Measurements from ENCODE around the gene ZNF639.

The ZNF639 gene

GRCh38 chr3:179309225-179310078 is 13.4 kb upstream of the ZNF639 start:
- no peak for DNase-seq (ENCODE audit: low read depth)

GRCh38 chr3:179318876-179319275 is 4.0 kb upstream of the ZNF639 start:
- no peak for DNase-seq (ENCODE audit: low read depth)

- peak; percentile 45 for DNase-seq (ENCODE audit: low read depth)
Observed at GRCh38 chr3:179321668-179322285, 1.1 kb upstream of the ZNF639 start.

DNA sequence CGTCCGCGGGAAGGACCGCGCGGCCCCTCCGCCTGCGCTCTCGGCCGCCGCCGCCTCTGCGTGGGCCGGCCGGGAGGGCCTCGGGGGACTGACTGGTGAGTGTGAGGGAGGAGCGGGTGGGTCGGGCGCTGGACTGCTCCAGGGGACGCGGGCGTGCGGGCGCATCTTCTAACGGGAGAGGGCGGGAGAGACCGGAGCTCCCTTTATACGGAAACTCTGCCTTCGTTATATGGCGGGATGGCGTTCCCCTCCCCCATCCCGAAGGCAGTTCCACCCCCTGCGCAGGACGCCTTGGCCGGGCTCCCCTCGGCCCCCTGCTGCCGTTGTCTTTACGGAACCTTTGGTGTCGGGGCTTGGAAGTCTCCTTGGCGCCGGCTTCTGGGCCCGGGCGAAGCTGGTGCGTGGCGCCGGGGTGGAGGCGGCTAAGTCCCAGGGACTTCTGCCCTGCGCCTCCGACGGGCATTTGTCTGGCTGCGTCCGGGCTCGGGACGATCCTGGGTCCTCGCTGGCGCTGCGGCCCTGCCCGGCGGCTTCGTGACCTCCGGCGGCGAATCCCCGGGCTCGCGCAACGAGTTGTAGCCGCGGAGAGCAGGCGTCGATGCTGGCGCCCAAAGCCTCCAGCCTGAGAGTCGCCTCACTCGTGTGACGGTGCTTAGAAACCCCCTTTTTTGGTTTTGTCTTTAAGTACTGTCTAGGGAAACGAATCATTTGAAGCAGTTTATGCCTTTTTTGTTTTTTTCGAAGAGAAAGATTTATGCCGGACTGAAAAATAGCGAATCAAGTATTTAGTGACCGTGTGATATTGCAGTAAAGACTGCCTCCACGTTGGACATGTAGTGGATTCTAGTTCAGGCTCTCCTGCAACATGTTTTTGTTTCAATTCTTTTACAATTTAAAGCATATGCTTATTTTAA is 623 bp downstream of the ZNF639 start:
- DNase-seq (ENCODE audit: low read depth) = peak; percentile 76

GRCh38 chr3:179324270-179324754 is 1.5 kb downstream of the ZNF639 start:
- peak; percentile 47 for DNase-seq (ENCODE audit: low read depth)

DNA sequence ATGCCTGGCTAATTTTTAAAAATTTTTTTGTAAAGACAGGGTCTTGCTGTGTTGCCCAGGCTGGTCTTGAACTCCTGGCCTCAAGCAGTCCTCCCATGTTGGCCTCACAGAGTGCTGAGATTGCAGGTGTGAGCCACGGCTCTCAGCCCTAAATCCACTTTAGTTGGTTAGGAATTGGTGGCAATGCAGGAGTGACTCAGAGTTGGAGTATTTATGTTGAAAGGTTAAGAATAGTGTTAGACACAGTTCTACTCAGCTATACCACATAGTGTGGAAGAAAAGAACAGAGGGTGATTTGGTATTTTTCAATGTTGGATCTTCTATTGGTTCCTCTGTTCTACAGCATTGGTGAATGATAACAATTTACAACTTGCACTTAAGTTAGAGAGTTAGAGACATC is 7.6 kb downstream of the ZNF639 start:
- DNase-seq (ENCODE audit: low read depth) = peak; percentile 67

GRCh38 chr3:179332240-179332639 is 9.4 kb downstream of the ZNF639 start:
- no peak for DNase-seq (ENCODE audit: low read depth)

GRCh38 chr3:179333084-179333483 is 10.3 kb downstream of the ZNF639 start:
- no peak for DNase-seq (ENCODE audit: low read depth)

GRCh38 chr3:179336345-179336929 is 13.6 kb downstream of the ZNF639 start:
- DNase-seq (ENCODE audit: low read depth) = no peak

GRCh38 chr3:179347345-179348194 is 24.7 kb downstream of the ZNF639 start, which contains the start of gene MFN1:
TSS of gene MFN1 (plus strand) at chr3:179347709. CDS start at chr3:179348852, 1,143 bp downstream.
- DNase-seq (ENCODE audit: low read depth) = peak; percentile 96

DNA sequence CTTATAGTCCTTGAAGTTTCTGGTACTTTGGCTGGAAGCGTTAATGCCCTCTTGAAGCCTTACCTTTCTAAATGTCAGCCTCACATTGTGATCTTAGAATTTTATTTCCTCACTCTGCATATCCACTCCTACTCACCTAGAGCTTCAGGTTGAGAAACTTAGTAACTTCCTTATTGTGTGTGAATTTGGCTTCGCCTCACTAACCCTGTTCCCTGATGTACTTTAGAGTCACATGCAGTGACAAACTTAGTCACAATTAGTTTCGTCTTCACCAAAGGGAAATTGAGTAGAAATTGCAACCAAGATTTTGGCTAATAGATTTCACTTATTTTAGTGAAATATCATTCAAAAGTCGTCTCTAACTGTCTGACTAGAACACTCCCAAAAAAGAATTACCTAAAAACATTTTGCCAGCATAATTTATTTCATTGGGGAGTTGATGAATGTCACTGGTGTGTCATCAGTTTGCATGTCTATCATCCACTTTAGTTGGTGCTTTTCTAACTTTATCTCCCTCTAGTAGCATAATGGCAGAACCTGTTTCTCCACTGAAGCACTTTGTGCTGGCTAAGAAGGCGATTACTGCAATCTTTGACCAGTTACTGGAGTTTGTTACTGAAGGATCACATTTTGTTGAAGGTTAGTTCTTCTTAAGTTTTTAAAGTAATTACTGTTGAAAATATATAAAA is 25.6 kb downstream of the ZNF639 start:
- DNase-seq (ENCODE audit: low read depth) = no peak

DNA sequence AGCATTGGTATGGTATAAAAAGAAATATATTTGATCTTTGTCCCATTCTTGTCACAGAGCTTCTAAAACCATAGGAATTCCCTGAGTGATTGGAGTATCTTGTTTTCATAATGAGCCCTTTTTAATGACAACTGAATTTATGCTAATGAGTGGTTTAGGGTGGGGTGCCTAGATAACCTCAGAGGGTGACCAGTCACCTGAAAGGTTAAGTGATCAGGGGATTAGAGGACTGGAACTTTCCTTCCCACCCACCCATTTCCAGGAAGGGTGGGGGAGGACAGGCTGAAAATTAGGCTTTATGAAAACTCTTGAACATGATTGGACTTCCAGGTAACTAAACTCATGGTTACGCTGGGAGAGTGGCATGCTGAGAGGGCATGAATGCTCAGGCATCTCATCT is 33.2 kb downstream of the ZNF639 start:
- no peak for DNase-seq (ENCODE audit: low read depth)

DNA sequence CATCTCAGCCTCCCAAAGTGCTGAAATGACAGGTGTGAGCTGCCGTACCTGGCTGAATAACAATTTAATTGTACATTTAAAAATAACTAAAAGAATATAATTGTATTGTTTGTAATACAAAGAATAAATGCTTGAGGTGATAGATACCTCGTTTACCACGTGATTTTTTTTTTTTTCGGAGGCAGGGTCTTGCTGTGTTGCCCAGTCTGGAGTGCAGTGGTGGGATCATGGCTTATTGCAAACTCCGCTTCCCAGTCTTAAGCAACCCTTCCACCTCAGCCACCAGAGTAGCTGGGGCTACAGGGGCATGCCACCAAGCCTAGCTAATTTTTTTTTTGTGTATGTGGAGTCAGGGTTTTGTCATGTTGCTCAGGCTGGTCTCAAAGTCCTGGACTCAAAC is 40.5 kb downstream of the ZNF639 start:
- DNase-seq (ENCODE audit: low read depth) = no peak

DNA sequence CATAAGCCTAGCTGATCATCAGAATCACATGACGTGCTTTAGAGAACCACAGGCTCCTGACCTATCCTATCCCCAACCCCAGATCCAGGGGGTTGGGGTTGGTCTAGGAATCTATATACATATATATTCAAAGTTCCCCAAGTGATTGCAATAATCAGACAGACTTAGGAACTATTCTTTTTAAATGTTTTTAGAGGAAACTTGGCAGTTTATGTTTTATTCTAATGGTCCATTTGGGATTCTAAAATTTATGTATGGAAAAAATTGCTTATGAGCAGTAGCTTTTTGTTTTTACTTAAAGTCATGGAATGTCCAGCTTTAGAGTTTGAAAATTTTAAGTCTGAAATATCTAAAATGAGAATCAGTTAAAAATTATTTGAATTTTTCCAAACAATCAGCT is 46.8 kb downstream of the ZNF639 start:
- DNase-seq (ENCODE audit: low read depth) = no peak

GRCh38 chr3:179373938-179374337 is 51.1 kb downstream of the ZNF639 start:
- no peak for DNase-seq (ENCODE audit: low read depth)

- DNase-seq (ENCODE audit: low read depth) = no peak
Observed at GRCh38 chr3:179375091-179375999, 52.5 kb downstream of the ZNF639 start.

DNA sequence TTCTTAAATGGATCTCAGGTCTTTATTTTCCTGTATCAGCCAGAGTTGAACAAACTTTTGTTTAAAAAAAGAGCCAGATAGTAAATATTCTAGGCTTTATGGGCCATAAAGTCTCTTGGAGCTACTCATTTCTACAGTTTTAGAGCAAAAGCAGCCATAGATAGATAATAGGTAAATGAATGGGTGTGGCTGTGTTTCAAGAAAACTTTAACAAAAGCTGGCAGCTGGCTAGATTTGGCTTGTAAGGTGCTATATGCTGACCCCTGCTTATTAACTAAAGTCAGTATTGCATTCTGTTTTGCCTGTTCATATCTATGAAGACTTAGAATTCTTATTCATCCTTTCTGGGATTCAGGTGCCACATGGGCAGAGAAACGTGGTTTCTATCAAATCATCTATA is 53.6 kb downstream of the ZNF639 start:
- no peak for DNase-seq (ENCODE audit: low read depth)
